Vagina (tissue), 2 donors: ENCODE measurements around the gene R3HDM2. TPM values are rescaled to one million over a fixed set of nuclear protein-coding genes. Genes with fewer than 3 reads are reported as not detected.

Experiments used
- DNase-seq, 2 donors: peaks; one replicate each; pipeline ENCODE4 v3.0.0-alpha.2; 2017; ENCODE audit errors: extremely low spot score in 2 of 2
- H3K27ac ChIP-seq: fragments of 200-600 bp; sonication (generic); one replicate; pipeline ENCODE4 v1.5.1; 2019
- H3K27me3 ChIP-seq: fragments of 200-600 bp; sonication (generic); one replicate; pipeline ENCODE4 v1.5.1; 2019
- H3K36me3 ChIP-seq, 2 donors: fragments of 200-600 bp; sonication (generic); one replicate each; pipeline ENCODE4 v1.5.1; 2017 to 2019
- H3K4me1 ChIP-seq: fragments of 200-600 bp; sonication (generic); one replicate; pipeline ENCODE4 v1.5.1; 2019
- H3K4me3 ChIP-seq, 2 donors: fragments of 200-600 bp; sonication (generic); 1 replicate in 1 of 2; 2 replicates in 1 of 2; pipeline ENCODE4 v1.5.1; 2016 to 2019
- H3K9me3 ChIP-seq: fragments of 200-600 bp; sonication (generic); one replicate; pipeline ENCODE4 v1.5.1; 2019
- CTCF ChIP-seq, 3 experiments: fragments of 450-650 bp in 2 of 3; fragments of 200-600 bp in 1 of 3; sonication (generic) in 1 of 3; IDR thresholded peaks; one replicate each; pipeline ENCODE4 v1.5.1; 2017 to 2019; ENCODE audit warnings: antibody characterized with exemption in 3 of 3, mild to moderate bottlenecking in 2 of 3, moderate library complexity in 2 of 3
- POLR2A ChIP-seq, 2 donors: fragments of 450-650 bp; IDR thresholded peaks; one replicate each; pipeline ENCODE4 v1.6.1; 2017; ENCODE audit warnings: antibody characterized with exemption in 2 of 2, mild to moderate bottlenecking in 2 of 2, moderate library complexity in 2 of 2
- POLR2AphosphoS5 ChIP-seq, 2 donors: sonication (generic); formaldehyde crosslinking; IDR thresholded peaks; one replicate each; pipeline ENCODE4 v1.9.0; 2017; ENCODE audit warnings: antibody characterized with exemption in 2 of 2, mild to moderate bottlenecking in 2 of 2, low read depth in 1 of 2; ENCODE audit not compliant: insufficient read depth in 1 of 2
- intact Hi-C: fragments of 100-400 bp; cut with DNase I; formaldehyde crosslinking; loops from one replicate; pipeline ENCODE4 v1.15.1; 2023
- total RNA-seq: library from RNA; depleted of rRNA; stranded (reverse); fragments of >200 nt; gene quantifications from one replicate; pipeline ENCODE4 v1.2.3, GENCODE V29; 2016

Gene R3HDM2
- total RNA-seq, 1 donor from 2014 or later, result 44.2 TPM

GRCh38 chr12:57462912-57463253 is 32.0 kb upstream of the R3HDM2 start:
- no peaks in the 10 kb centered on the region for H3K9me3 ChIP-seq
- intact Hi-C loops, result no loop called here
- DNase-seq, result no peak
- H3K36me3 ChIP-seq, result no peaks in the 10 kb centered on the region
- H3K27me3 ChIP-seq, result no peaks in the 10 kb centered on the region
- peak overlapping the region; percentile 89 for H3K27ac ChIP-seq
- H3K4me1 ChIP-seq, result peaks cover 31% of the 10 kb centered on the region
- peak overlapping the region; percentile 60 to 72 for H3K4me3 ChIP-seq
- TF ChIP-seq CTCF (IDR thresholded peaks at IDR 0.05), result no peak
- TF ChIP-seq POLR2A (IDR thresholded peaks at IDR 0.05), result no peak
- TF ChIP-seq POLR2AphosphoS5 (IDR thresholded peaks at IDR 0.05; ENCODE audit: insufficient read depth in 1 of 2, low read depth in 1 of 2), result no peak

- Histone ChIP-seq H3K27ac (peak overlapping the region; percentile 89), H3K9me3 (no peaks in the 10 kb centered on the region), H3K36me3 (no peaks in the 10 kb centered on the region), H3K27me3 (no peaks in the 10 kb centered on the region), H3K4me1 (peaks cover 31% of the 10 kb centered on the region), H3K4me3 (peak overlapping the region; percentile 60 to 72)
- intact Hi-C loops, result no loop called here
- no peak for DNase-seq
- TF ChIP-seq POLR2AphosphoS5 (IDR thresholded peaks at IDR 0.05; ENCODE audit: insufficient read depth in 1 of 2, low read depth in 1 of 2), result peak; percentile 44 to 76
- peak; percentile 91 to 97 (median 92) for TF ChIP-seq CTCF (IDR thresholded peaks at IDR 0.05)
- no peak for TF ChIP-seq POLR2A (IDR thresholded peaks at IDR 0.05)
Measured at GRCh38 chr12:57462251-57462911, 31.5 kb upstream of the R3HDM2 start.

GRCh38 chr12:57461917-57462250 is 31.0 kb upstream of the R3HDM2 start:
- Histone ChIP-seq H3K36me3 (no peaks in the 10 kb centered on the region), H3K4me3 (peak overlapping the region; percentile 60 to 72), H3K27me3 (no peaks in the 10 kb centered on the region), H3K27ac (peak overlapping the region; percentile 89), H3K9me3 (no peaks in the 10 kb centered on the region), H3K4me1 (peaks cover 31% of the 10 kb centered on the region)
- no peak for DNase-seq
- intact Hi-C loops, result no loop called here
- TF ChIP-seq CTCF (IDR thresholded peaks at IDR 0.05), result no peak
- TF ChIP-seq POLR2AphosphoS5 (IDR thresholded peaks at IDR 0.05; ENCODE audit: insufficient read depth in 1 of 2, low read depth in 1 of 2), result no peak
- TF ChIP-seq POLR2A (IDR thresholded peaks at IDR 0.05), result no peak

GRCh38 chr12:57461276-57461916 is 30.6 kb upstream of the R3HDM2 start:
- Histone ChIP-seq H3K9me3 (no peaks in the 10 kb centered on the region), H3K27ac (peak overlapping the region; percentile 89), H3K4me3 (peak overlapping the region; percentile 60 to 72), H3K4me1 (peaks cover 31% of the 10 kb centered on the region), H3K27me3 (no peaks in the 10 kb centered on the region), H3K36me3 (no peaks in the 10 kb centered on the region)
- intact Hi-C loops, result no loop called here
- no peak for DNase-seq
- TF ChIP-seq POLR2A (IDR thresholded peaks at IDR 0.05) (no peak), POLR2AphosphoS5 (IDR thresholded peaks at IDR 0.05; ENCODE audit: insufficient read depth in 1 of 2, low read depth in 1 of 2) (peak in 1 of 2 donors; percentile 18)

- Histone ChIP-seq H3K27me3 (no peaks in the 10 kb centered on the region), H3K27ac (peak overlapping the region; percentile 89), H3K9me3 (no peaks in the 10 kb centered on the region), H3K4me3 (peak overlapping the region; percentile 60 to 72), H3K36me3 (no peaks in the 10 kb centered on the region), H3K4me1 (peaks cover 31% of the 10 kb centered on the region)
- intact Hi-C loops, result no loop called here
- no peak for TF ChIP-seq POLR2A (IDR thresholded peaks at IDR 0.05)
- TF ChIP-seq CTCF (IDR thresholded peaks at IDR 0.05), result no peak
- no peak for TF ChIP-seq POLR2AphosphoS5 (IDR thresholded peaks at IDR 0.05; ENCODE audit: insufficient read depth in 1 of 2, low read depth in 1 of 2)
- no peak for DNase-seq
Measured at GRCh38 chr12:57460841-57461275, 30.0 kb upstream of the R3HDM2 start.
